T-cell (primary cell): ENCODE measurements around the gene ALG3. TPM values are rescaled to one million over a fixed set of nuclear protein-coding genes. Genes with fewer than 3 reads are reported as not detected.
A peak's percentile ranks its signal among the peaks of the same experiment; 100 is the strongest.

ENCODE experiments used
- ATAC-seq, 4 experiments: fragments of 200-7000 bp in 3 of 4; fragments of 150-1000 bp in 1 of 4; cut with Tn5 transposase; replicated peaks in 1 of 4; 1 replicate in 3 of 4; 2 replicates in 1 of 4; pipeline ENCODE4 v1.10.0; 2021; ENCODE audit warnings: moderate library complexity in 3 of 4, mild to moderate bottlenecking in 2 of 4, moderate number of reproducible peaks in 1 of 4
- CTCF ChIA-PET, 2 donors: fragments of 300-600 bp; sonication (Branson Sonifier 250); formaldehyde crosslinking; loops; one replicate each; lab custom pipeline; 2022; ENCODE audit warnings: antibody characterized with exemption in 2 of 2; lab: Charles Lee
- POLR2A ChIA-PET, 2 donors: fragments of 300-600 bp; sonication (Branson Sonifier 250); formaldehyde crosslinking; loops; one replicate each; lab custom pipeline; 2022; ENCODE audit warnings: antibody characterized with exemption in 2 of 2; lab: Charles Lee
- DNase-seq, 35 experiments: peaks; one replicate each; pipeline versions ENCODE4 v3.0.0 to v3.0.0-alpha.2; 2013 to 2023
- H3K27ac ChIP-seq: one replicate; pipeline ENCODE4 v1.5.1; 2013; ENCODE audit warnings: low read length
- H3K27me3 ChIP-seq, 2 experiments: replicated peaks in 1 of 2; 1 replicate in 1 of 2; 2 replicates in 1 of 2; pipeline versions ENCODE4 v1.6.1 to v1.7.0; 2013; ENCODE audit warnings: low read length in 1 of 2, mixed read lengths in 1 of 2; ENCODE audit not compliant: control insufficient read depth in 2 of 2, insufficient read depth in 2 of 2; ENCODE audit errors: extremely low read depth in 1 of 2
- H3K36me3 ChIP-seq, 2 donors: 1 replicate in 1 of 2; 2 replicates in 1 of 2; pipeline versions ENCODE4 v1.6.1 to v1.7.0; 2013; ENCODE audit warnings: low read length in 1 of 2; ENCODE audit not compliant: control insufficient read depth in 2 of 2, insufficient read depth in 1 of 2; ENCODE audit errors: extremely low read depth in 1 of 2
- H3K4me1 ChIP-seq, 2 experiments: 1 replicate in 1 of 2; 2 replicates in 1 of 2; pipeline versions ENCODE4 v1.6.1 to v1.7.0; 2013; ENCODE audit warnings: low read length in 2 of 2, mixed read lengths in 1 of 2; ENCODE audit not compliant: insufficient read depth in 2 of 2, control insufficient read depth in 1 of 2; ENCODE audit errors: extremely low read depth in 1 of 2
- H3K4me3 ChIP-seq, 2 donors: 1 replicate in 1 of 2; 2 replicates in 1 of 2; pipeline versions ENCODE4 v1.5.1 to v1.7.0; 2013; ENCODE audit warnings: mild to moderate bottlenecking in 2 of 2, low read length in 1 of 2, moderate library complexity in 1 of 2; ENCODE audit not compliant: control insufficient read depth in 1 of 2; ENCODE audit errors: extremely low read depth in 1 of 2
- H3K9me3 ChIP-seq: 2 replicates; pipeline ENCODE4 v1.7.0; 2013
- H3K27ac Mint-ChIP-seq, 2 donors: one replicate each; pipeline ENCODE4 v1.8.0; 2020 to 2021; ENCODE audit warnings: mild to moderate bottlenecking in 2 of 2, mixed read lengths in 2 of 2
- H3K27me3 Mint-ChIP-seq, 2 donors: one replicate each; pipeline ENCODE4 v1.8.0; 2021 to 2022; ENCODE audit warnings: mixed read lengths in 2 of 2
- H3K36me3 Mint-ChIP-seq: one replicate; pipeline ENCODE4 v1.8.0; 2021; ENCODE audit warnings: mixed read lengths
- H3K4me1 Mint-ChIP-seq, 3 donors: one replicate each; pipeline ENCODE4 v1.8.0; 2020 to 2022; ENCODE audit warnings: mixed read lengths in 3 of 3, mild to moderate bottlenecking in 1 of 3
- H3K4me3 Mint-ChIP-seq, 3 donors: one replicate each; pipeline ENCODE4 v1.8.0; 2020 to 2022; ENCODE audit warnings: mild to moderate bottlenecking in 3 of 3, mixed read lengths in 3 of 3, moderate library complexity in 3 of 3
- H3K9me3 Mint-ChIP-seq, 3 donors: one replicate each; pipeline ENCODE4 v1.8.0; 2020 to 2022; ENCODE audit warnings: mixed read lengths in 3 of 3
- WGBS: methylation state at CpG from one replicate; pipeline ENCODE4 v1.1.5; 2013; ENCODE audit warnings: missing lambda C conversion rate; ENCODE audit not compliant: insufficient coverage; 5-methylcytosine and 5-hydroxymethylcytosine counted together
- total RNA-seq, 35 experiments: library from RNA in 6 of 35; stranded (reverse) in 6 of 35; fragments of 120-200 nt in 1 of 35; gene quantifications; one replicate each; pipeline versions ENCODE4 v1.2.1 to v1.2.4 and lab custom pipeline; 2013 to 2026

ALG3 gene
- total RNA-seq, 5 donors from 2014 or later (not counting 1 experiment from before 2014, with no cell fraction given), result 18.7 to 43.1 (median 39.9) TPM

DNA sequence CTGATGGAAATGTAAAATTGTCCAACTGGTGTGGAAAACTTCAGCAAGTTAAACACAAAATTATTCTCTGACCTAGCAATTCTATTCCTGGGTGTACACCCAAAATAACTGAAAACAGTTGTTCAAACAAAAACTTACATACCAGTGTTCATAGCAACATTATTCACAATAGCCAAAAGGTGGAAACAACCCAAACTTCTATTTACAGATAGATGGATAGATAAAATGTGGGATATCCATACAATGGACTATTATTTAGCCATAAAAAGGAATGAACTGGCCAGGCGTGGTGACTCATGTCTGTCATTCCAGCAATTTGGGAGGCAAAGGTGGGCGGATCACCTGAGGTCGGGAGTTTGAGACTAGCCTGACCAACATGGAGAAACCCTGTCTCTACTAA, 26.2 kb downstream of the ALG3 start:
- H3K36me3 ChIP-seq, result no peaks in the 10 kb centered on the region
- ATAC-seq (no peak), DNase-seq (no peak)
- WGBS, result no CpG with 5 or more reads among the region's 3 CpGs
- peaks cover 0 to 2% of the 10 kb centered on the region in 2 experiments for H3K4me1 ChIP-seq
- peaks cover under 1 to 41% of the 10 kb centered on the region in 2 experiments for H3K27me3 ChIP-seq
- peak overlapping the region in 1 of 2 donors; percentile 46 for H3K27ac Mint-ChIP-seq
- H3K4me1 Mint-ChIP-seq, result peaks cover 0 to 2% (median 0%) of the 10 kb centered on the region in 3 donors
- no peaks in the 10 kb centered on the region for H3K9me3 ChIP-seq
- no peaks in the 10 kb centered on the region for H3K9me3 Mint-ChIP-seq
- ChIA-PET CTCF (interaction anchor here in 1 of 2 donors (0.7 to 1.0 kb wide), 3 partner anchors 65 to 94 kb away, joined by 3 read pairs; no protein-coding TSS in a partner anchor), POLR2A (no interaction called here)
- H3K4me3 Mint-ChIP-seq, result no peak overlapping the region
- H3K27me3 Mint-ChIP-seq, result peaks cover 25 to 43% of the 10 kb centered on the region in 2 donors
- no peak overlapping the region for H3K27ac ChIP-seq
- no peak overlapping the region for H3K4me3 ChIP-seq
- H3K36me3 Mint-ChIP-seq, result no peaks in the 10 kb centered on the region

- Histone ChIP-seq H3K9me3 (no peaks in the 10 kb centered on the region), H3K4me1 (no peaks in the 10 kb centered on the region), H3K27me3 (peaks cover 0 to 28% of the 10 kb centered on the region in 2 experiments), H3K27ac (no peak overlapping the region), H3K4me3 (no peak overlapping the region), H3K36me3 (no peaks in the 10 kb centered on the region)
- Mint-ChIP-seq H3K4me3 (no peak overlapping the region), H3K4me1 (no peaks in the 10 kb centered on the region), H3K27me3 (peaks cover 14 to 29% of the 10 kb centered on the region in 2 donors), H3K27ac (no peak overlapping the region), H3K9me3 (no peaks in the 10 kb centered on the region), H3K36me3 (no peaks in the 10 kb centered on the region)
- ChIA-PET CTCF (no interaction called here), POLR2A (interaction anchor here (0.6 to 0.7 kb wide), 2 partner anchors 8 to 93 kb away, joined by 3 to 7 read pairs; no protein-coding TSS in a partner anchor)
- ATAC-seq (no peak), DNase-seq (no peak)
- no CpG with 5 or more reads among the region's 4 CpGs for WGBS
Measured at GRCh38 chr3:184218814-184219213, 29.9 kb downstream of the ALG3 start.

GRCh38 chr3:184211718-184212117, 37.0 kb downstream of the ALG3 start:
- H3K36me3 Mint-ChIP-seq, result no peaks in the 10 kb centered on the region
- CTCF ChIA-PET, result interaction anchor here in 1 of 2 donors (1.2 kb wide), 1 partner anchor 16 kb away, joined by 6 read pairs; no protein-coding TSS in a partner anchor
- no peak overlapping the region for H3K27ac Mint-ChIP-seq
- ATAC-seq, result no peak
- H3K4me3 ChIP-seq, result no peak overlapping the region
- WGBS, result no CpG with 5 or more reads among the region's 5 CpGs
- peaks cover 10 to 12% of the 10 kb centered on the region in 2 donors for H3K27me3 Mint-ChIP-seq
- H3K27me3 ChIP-seq, result peaks cover 3 to 17% of the 10 kb centered on the region in 2 experiments
- H3K9me3 ChIP-seq, result no peaks in the 10 kb centered on the region
- H3K27ac ChIP-seq, result no peak overlapping the region
- no peaks in the 10 kb centered on the region for H3K9me3 Mint-ChIP-seq
- DNase-seq, result no peak
- no peaks in the 10 kb centered on the region for H3K36me3 ChIP-seq
- H3K4me1 Mint-ChIP-seq, result no peaks in the 10 kb centered on the region
- H3K4me1 ChIP-seq, result no peaks in the 10 kb centered on the region
- no peak overlapping the region for H3K4me3 Mint-ChIP-seq
- POLR2A ChIA-PET, result interaction anchor here in 1 of 2 donors (0.5 kb wide), 1 partner anchor 72 kb away, joined by 6 read pairs; no protein-coding TSS in a partner anchor

DNA sequence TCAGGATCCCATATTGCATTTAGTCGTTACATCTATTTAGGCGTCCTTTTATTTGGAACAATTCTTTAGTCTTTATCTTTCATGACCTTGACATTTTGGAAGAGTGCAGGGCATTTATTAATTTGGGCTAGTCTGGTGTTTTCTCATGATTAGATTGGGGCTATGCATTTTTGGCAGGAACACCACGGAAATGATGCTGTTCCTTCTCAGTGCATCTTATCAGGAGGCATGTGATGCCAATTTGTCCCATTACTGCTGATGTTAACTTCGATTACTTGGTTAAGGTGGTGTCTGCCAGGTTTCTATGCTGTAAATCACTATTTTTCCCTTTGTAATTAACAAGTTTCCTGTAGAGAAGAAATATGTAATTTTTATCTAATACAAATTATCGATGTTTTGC, 37.5 kb downstream of the ALG3 start:
- ChIA-PET CTCF (interaction anchor here in 1 of 2 donors (1.2 kb wide), 1 partner anchor 16 kb away, joined by 6 read pairs; no protein-coding TSS in a partner anchor), POLR2A (interaction anchor here in 1 of 2 donors (0.7 kb wide), 1 partner anchor 21 kb away, joined by 3 read pairs; no protein-coding TSS in a partner anchor)
- ATAC-seq (no peak), DNase-seq (no peak)
- Histone ChIP-seq H3K9me3 (no peaks in the 10 kb centered on the region), H3K4me1 (no peaks in the 10 kb centered on the region), H3K4me3 (no peak overlapping the region), H3K36me3 (no peaks in the 10 kb centered on the region), H3K27ac (no peak overlapping the region), H3K27me3 (peaks cover 3 to 18% of the 10 kb centered on the region in 2 experiments)
- 100% methylated on average over 2 of the region's 5 CpGs for WGBS
- no peak overlapping the region for H3K4me3 Mint-ChIP-seq
- no peaks in the 10 kb centered on the region for H3K9me3 Mint-ChIP-seq
- H3K27ac Mint-ChIP-seq, result no peak overlapping the region
- no peaks in the 10 kb centered on the region for H3K4me1 Mint-ChIP-seq
- H3K27me3 Mint-ChIP-seq, result peaks cover 14 to 16% of the 10 kb centered on the region in 2 donors
- H3K36me3 Mint-ChIP-seq, result no peaks in the 10 kb centered on the region

- Mint-ChIP-seq H3K4me3 (no peak overlapping the region), H3K4me1 (no peaks in the 10 kb centered on the region), H3K27ac (no peak overlapping the region), H3K27me3 (peaks cover 16 to 18% of the 10 kb centered on the region in 2 donors), H3K36me3 (no peaks in the 10 kb centered on the region), H3K9me3 (no peaks in the 10 kb centered on the region)
- no peaks in the 10 kb centered on the region for H3K9me3 ChIP-seq
- DNase-seq (no peak), ATAC-seq (no peak)
- H3K4me3 ChIP-seq, result no peak overlapping the region
- peaks cover 3 to 22% of the 10 kb centered on the region in 2 experiments for H3K27me3 ChIP-seq
- H3K36me3 ChIP-seq, result no peaks in the 10 kb centered on the region
- H3K4me1 ChIP-seq, result no peaks in the 10 kb centered on the region
- ChIA-PET CTCF (no interaction called here), POLR2A (no interaction called here)
- WGBS, result 87% methylated on average over 8 of the region's 11 CpGs
- no peak overlapping the region for H3K27ac ChIP-seq
Measured at GRCh38 chr3:184209146-184209923, 39.4 kb downstream of the ALG3 start.

GRCh38 chr3:184203526-184203925, 45.2 kb downstream of the ALG3 start:
- CTCF ChIA-PET, result interaction anchor here in 1 of 2 donors (0.6 kb wide), 2 partner anchors 29 to 507 kb away, joined by 3 read pairs; no protein-coding TSS in a partner anchor
- WGBS, result 86% methylated on average over 8 of the region's 8 CpGs
- no peak overlapping the region for H3K27ac ChIP-seq

More at GRCh38 chr3:184203526-184203925, 45.2 kb downstream of the ALG3 start:
- no peaks in the 10 kb centered on the region for H3K36me3 Mint-ChIP-seq
- H3K27ac Mint-ChIP-seq, result no peak overlapping the region
- H3K4me1 ChIP-seq, result no peaks in the 10 kb centered on the region
- no peak overlapping the region for H3K4me3 Mint-ChIP-seq
- ATAC-seq, result no peak
- peaks cover 0 to 35% of the 10 kb centered on the region in 2 experiments for H3K27me3 ChIP-seq
- no peak for DNase-seq
- no peaks in the 10 kb centered on the region for H3K9me3 Mint-ChIP-seq
- POLR2A ChIA-PET, result no interaction called here
- peaks cover 16 to 18% of the 10 kb centered on the region in 2 donors for H3K27me3 Mint-ChIP-seq
- H3K9me3 ChIP-seq, result no peaks in the 10 kb centered on the region
- no peaks in the 10 kb centered on the region for H3K4me1 Mint-ChIP-seq
- H3K36me3 ChIP-seq, result no peaks in the 10 kb centered on the region
- H3K4me3 ChIP-seq, result no peak overlapping the region
